ENCODE results near the gene TAS2R50. TPM values are rescaled to one million over a fixed set of nuclear protein-coding genes. Genes with fewer than 3 reads are reported as not detected.
"Not testable (repeated sequence)": the region's sequence is repeated elsewhere in the genome, so short reads cannot be mapped to it uniquely, and the experiment has no call there.

Gene TAS2R50
- not detected for total RNA-seq

GRCh38 chr12:10986812-10987211 lies at the start of gene TAS2R50:
TAS2R50 (minus strand) TSS chr12:10986912; CDS start chr12:10986860, 52 bp downstream.
- no peak for DNase-seq

GRCh38 chr12:11033959-11034358 lies 47.2 kb upstream of the TAS2R50 start:
- DNase-seq = not testable (repeated sequence)

DNA sequence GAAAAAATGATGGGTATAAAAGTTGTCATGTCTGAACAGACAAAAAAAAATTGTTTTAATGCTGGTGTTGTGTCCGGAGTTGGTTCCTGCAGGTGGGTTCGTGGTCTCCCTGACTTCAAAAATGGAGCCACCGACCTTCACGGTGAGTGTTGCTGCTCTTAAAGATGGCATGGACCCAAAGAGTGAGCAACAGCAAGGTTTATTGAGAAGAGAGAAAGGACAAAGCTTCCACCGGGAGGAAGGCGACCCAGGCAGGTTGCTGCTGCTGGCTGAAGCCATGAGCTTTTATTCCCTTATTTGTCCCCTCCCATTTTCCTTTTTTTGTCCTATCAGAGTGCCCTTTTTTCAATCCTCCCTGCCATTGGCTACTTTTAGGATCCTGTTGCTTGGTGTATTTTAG lies 44.6 kb upstream of the TAS2R50 start, which contains the start of gene TAS2R31:
Gene TAS2R31 (minus strand): TSS at position 101 of the 400 bp plus-strand sequence. CDS start 72 bp downstream, at position 29.
- no peak for DNase-seq

- no peak for DNase-seq
These were observed 39.4 kb upstream of the TAS2R50 start for GRCh38 chr12:11026118-11026517.

DNA sequence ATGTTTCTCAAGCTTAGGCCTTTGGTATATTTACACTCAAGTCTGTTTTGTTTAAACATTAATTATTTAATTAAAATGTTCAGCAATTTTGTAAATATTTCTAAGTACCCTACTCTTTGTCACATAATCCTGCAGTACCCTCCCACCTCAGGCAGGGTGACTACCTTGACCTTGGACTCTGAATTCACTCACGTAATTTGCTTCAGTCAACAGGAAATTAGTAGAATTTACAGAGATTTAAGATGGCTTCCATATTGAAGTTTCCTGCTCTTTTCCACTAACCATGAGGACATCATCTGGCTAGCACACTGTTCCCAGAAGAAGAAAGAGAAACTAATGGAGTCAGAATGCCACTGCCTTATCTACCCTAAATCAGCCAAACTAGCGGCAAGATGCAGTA lies 36.7 kb upstream of the TAS2R50 start:
- DNase-seq = no peak

DNA sequence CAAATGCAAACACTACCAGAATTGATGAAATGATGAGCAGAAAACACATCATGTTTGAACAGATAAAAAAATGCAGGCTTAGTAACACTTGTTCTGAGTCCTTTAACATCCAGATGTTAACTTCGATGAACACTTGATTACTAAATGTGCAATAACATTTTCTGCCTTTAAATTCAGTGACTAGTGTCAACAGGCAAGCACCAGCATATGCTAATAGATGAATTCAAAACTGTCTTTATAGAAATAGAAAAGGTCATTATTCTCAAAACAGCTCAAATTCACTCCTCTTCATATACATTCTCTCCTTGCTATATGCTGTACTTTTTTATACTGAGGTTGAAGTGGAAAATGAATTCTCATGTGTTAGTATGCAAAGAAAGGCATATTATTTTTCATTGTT lies 35.8 kb upstream of the TAS2R50 start, which contains the start of gene TAS2R19:
Gene TAS2R19 (minus strand): TSS at position 101 of the 400 bp plus-strand sequence. CDS start 49 bp downstream, at position 52.
- no peak for DNase-seq

DNA sequence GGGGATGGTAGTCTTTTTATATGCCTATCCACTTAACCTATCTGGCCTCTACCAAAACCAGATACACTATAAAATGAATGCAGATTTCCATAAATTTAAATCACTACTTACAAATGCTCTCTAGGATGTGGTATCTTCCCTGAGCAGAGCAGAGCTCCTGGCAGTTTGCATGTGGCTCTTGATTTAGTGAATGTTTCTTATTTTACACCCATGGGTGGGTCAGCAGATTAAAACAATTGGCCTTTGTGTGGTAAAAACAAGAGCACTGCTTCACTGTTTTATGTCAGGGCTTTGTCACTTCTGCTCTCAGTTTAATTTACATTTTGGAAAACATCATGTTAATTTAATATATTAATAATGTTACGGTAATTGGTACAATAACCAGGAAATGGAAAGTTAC lies 30.2 kb upstream of the TAS2R50 start:
- DNase-seq = no peak

DNA sequence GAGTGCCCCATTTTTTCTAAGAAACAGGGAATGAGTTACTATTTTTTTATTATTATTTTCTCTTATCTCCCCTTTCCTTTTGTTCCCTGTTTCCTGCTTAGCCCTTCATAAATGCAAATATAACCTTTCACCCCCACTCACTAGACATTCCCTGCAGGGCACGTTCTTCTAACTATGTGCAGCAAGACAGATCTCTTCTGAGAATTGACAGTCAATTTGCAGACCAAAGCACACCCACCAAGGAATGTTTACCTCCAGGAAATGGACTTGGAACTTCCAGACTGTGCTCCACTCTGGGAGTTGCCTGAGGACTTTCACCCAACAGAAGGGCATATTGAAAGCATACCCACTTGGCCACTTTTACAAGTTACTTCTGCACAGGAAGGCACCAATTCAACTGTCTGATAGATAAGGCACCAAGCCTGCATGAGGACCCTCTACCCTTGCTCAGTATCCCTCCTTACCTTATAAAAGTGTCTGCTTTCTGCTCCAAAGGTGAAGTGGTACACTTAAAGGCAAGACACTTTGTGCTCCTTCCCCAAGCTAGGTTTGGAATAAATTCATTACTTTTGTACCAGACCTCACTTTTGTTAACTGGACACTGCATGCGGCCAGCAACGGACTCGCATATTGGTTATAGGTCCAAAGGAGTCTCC lies 29.2 kb upstream of the TAS2R50 start:
- DNase-seq = no peak

- no peak for DNase-seq
These were observed 27.5 kb upstream of the TAS2R50 start for GRCh38 chr12:11014234-11014633.

- no peak for DNase-seq
These were observed 20.9 kb upstream of the TAS2R50 start for GRCh38 chr12:11007608-11008007.

- DNase-seq = no peak
These were observed 11.5 kb upstream of the TAS2R50 start, which contains the start of gene TAS2R20 for GRCh38 chr12:10998204-10998603. TAS2R20 (minus strand) TSS chr12:10998304; CDS start chr12:10997875, 429 bp downstream.

DNA sequence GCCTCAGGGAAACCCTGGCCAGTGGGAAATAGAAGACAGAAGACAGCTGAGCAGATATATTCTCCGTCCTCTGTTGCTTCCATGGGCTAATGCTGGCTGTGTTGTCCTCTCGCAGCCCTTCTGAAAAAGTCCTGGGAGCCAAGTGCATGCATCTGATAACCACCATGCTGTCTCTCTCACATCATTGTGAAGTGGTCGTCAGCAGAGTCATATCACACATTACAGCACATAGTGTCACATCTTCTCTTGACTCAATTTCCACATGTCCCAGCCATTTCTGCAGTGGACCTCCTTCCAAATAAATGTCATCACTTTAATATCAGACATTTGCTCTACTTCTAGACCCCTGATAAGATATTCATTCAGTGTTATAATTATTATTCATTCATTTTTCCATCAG lies 7.6 kb upstream of the TAS2R50 start:
- DNase-seq = no peak

- DNase-seq = no peak
These were observed 2.4 kb upstream of the TAS2R50 start for GRCh38 chr12:10989107-10989506.

DNA sequence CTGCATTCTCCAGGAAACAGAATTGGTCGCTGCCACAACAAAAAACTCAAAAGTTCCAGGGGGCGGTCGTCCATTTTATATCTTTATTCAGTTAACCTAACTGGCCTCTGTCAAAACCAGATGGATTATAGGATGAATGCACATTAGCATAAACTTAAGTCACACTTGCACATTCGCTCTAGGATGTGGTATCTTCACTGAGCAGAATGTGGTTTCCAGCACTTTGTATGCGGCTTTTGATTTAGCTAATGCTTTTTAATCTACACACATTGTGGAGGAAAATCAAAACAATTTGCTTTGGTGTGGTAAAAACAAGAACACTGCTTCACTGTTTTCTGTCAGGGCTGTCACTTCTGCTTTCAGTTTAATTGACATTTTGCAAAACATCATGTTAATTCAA lies 4.5 kb downstream of the TAS2R50 start:
- peak; percentile 19 for DNase-seq

GRCh38 chr12:10974965-10975364 lies 11.7 kb downstream of the TAS2R50 start:
- no peak for DNase-seq

- DNase-seq = no peak
These were observed 17.8 kb downstream of the TAS2R50 start for GRCh38 chr12:10968765-10969456.

- no peak for DNase-seq
These were observed 19.3 kb downstream of the TAS2R50 start for GRCh38 chr12:10967409-10967808.

GRCh38 chr12:10966314-10966713 lies 20.4 kb downstream of the TAS2R50 start:
- no peak for DNase-seq

- no peak for DNase-seq
These were observed 21.2 kb downstream of the TAS2R50 start for GRCh38 chr12:10965476-10965875.

DNA sequence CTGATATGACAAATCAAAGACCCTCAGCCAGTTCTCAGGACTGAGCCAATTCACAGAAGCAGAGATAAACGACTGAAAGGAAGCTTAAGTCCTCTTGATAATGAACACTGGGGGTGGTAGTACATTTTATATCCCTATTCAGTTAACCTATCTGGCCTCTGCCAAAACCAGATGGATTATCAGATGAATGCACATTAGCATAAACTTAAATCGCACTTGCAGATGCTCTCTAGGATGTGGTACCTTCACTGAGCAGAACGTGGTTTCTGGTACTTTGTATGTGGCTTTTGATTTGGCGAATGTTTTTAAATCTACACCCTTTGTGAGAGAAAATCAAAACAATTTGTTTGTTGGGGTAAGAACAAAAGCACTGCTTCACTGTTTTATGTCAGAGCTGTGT lies 26.5 kb downstream of the TAS2R50 start:
- DNase-seq = no peak

- no peak for DNase-seq
These were observed 26.9 kb downstream of the TAS2R50 start for GRCh38 chr12:10959804-10960203.

DNA sequence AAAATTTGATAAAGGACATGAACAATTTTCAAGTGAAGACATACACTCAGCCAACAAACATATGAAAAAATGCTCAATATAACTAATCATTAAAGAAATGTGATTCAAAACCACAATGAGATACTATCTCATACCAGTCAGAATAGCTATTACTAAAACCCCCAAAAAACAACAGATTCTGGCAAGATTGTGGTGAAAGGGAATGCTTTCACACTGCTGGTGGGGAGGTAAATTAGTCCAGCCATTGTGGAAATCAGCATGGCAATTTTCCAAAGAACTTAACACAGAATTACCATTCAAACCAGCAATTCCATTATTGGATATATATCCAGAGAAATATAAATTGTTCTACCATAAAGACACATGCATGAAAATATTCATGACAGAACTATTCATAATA lies 29.0 kb downstream of the TAS2R50 start:
- DNase-seq = no peak

GRCh38 chr12:10956085-10956484 lies 30.6 kb downstream of the TAS2R50 start:
- no peak for DNase-seq

DNA sequence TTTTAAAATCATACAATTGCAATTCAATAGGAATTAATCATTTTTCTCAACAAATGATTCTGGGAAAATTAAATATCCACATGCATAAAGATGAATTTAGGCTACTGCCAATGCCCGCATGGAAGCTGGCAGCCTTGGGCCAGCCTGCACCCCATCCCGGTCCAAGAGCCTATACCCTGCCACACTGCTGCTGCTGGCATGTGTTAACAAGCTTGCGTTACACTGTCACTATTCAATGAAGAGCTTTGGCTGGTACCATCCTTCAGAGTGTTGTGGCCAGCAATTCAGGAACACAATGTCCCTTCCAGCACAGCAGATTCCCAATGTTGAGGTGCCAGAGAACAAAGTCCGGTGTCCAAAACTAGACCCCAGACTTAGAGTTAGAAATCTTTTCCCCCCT lies 34.1 kb downstream of the TAS2R50 start:
- DNase-seq = no peak
